ENCODE results near the gene ZNF584. TPM values are rescaled to one million over a fixed set of nuclear protein-coding genes. Genes with fewer than 3 reads are reported as not detected.

ZNF584 gene
- total and polyA plus RNA-seq, 10 of the 15 experiments (the other 5 are each of a cell fraction or from before 2014, with no cell fraction given): 2.0 to 10.7 (median 6.3) TPM

DNA sequence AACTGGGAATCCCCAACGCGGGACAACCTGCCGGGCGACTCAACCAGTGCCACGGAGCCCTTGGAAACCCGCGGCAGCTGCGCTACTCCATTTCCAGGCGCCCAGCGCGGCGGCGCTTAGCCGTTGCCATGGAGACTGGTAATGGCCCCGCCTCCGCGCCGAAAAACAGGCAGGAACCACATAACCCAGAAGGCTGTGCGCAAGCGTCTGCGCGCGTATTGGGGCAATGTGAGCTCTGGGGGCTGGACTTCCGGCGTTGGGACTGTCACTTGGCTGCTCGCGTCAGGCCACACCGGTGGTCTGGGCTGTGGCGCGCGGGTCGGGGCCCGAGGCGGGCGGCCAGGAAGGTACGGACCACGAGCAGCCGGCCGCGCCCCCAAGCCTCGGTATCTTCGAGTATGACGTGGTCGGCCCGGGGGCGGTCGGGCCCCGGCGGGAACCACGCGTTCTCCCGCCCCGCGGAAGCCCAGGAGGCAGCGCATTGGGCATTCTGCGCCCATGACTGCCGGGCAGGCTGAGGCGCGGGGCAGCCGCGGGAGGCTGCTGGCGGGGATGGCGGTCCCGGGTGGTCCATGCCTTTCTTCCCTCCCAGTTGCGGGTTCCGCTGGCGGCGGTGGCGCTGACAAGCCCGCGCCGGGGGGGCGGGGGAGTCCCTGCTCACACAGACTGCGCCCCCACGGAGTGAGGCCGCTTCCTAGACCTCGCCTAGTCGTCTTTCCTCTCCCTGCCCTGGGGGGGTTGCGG, 43.1 kb downstream of the ZNF584 start, which contains the start of gene ZNF324B (continued):
- TF ChIP-seq MEF2B (IDR thresholded peaks at IDR 0.05; ENCODE audit: partially characterized antibody, poor library complexity, severe bottlenecking) (peak; percentile 50), EED (IDR thresholded peaks at IDR 0.05; ENCODE audit: low read depth) (no peak), NFYB (IDR thresholded peaks at IDR 0.05; ENCODE audit: insufficient read depth, low read depth, low read length) (peak; percentile 79), GABPA (IDR thresholded peaks at IDR 0.05; ENCODE audit: low read depth) (peak; percentile 96), MXI1 (IDR thresholded peaks at IDR 0.05; ENCODE audit: low read depth, low read length) (peak; percentile 90), CHD2 (IDR thresholded peaks at IDR 0.05; ENCODE audit: borderline replicate concordance, low read depth, low read length) (peak; percentile 84), SIN3A (IDR thresholded peaks at IDR 0.05; ENCODE audit: low read depth, low read length) (peak; percentile 91), CBX3 (IDR thresholded peaks at IDR 0.05; ENCODE audit: borderline replicate concordance, low read depth) (no peak), NFIC (IDR thresholded peaks at IDR 0.05; ENCODE audit: low read depth, low read length) (no peak), HCFC1 (IDR thresholded peaks at IDR 0.05; ENCODE audit: low read length) (peak; percentile 96), SREBF2 (IDR thresholded peaks at IDR 0.05; ENCODE audit: low read length) (no peak), NR2C1 (IDR thresholded peaks at IDR 0.05) (peak; percentile 35; the same call in 1 of the 2 replicates), SRF (IDR thresholded peaks at IDR 0.05; ENCODE audit: low read depth in 2 of 2, low read length in 2 of 2) (peak in 1 of 2 experiments; percentile 51; a peak in 1 of 4 replicates)
- TF ChIP-seq, protein P1, sequence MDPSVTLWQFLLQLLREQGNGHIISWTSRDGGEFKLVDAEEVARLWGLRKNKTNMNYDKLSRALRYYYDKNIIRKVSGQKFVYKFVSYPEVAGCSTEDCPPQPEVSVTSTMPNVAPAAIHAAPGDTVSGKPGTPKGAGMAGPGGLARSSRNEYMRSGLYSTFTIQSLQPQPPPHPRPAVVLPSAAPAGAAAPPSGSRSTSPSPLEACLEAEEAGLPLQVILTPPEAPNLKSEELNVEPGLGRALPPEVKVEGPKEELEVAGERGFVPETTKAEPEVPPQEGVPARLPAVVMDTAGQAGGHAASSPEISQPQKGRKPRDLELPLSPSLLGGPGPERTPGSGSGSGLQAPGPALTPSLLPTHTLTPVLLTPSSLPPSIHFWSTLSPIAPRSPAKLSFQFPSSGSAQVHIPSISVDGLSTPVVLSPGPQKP (IDR thresholded peaks at IDR 0.05; ENCODE audit: low read depth, low read length): peak; percentile 28; the same call in 1 of the 2 replicates
- TF ChIP-seq, protein P2, sequence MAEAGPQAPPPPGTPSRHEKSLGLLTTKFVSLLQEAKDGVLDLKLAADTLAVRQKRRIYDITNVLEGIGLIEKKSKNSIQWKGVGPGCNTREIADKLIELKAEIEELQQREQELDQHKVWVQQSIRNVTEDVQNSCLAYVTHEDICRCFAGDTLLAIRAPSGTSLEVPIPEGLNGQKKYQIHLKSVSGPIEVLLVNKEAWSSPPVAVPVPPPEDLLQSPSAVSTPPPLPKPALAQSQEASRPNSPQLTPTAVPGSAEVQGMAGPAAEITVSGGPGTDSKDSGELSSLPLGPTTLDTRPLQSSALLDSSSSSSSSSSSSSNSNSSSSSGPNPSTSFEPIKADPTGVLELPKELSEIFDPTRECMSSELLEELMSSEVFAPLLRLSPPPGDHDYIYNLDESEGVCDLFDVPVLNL (IDR thresholded peaks at IDR 0.05; ENCODE audit: low read depth, low read length): peak; percentile 42; the same call in 1 of the 2 replicates
- TF ChIP-seq, protein P3, sequence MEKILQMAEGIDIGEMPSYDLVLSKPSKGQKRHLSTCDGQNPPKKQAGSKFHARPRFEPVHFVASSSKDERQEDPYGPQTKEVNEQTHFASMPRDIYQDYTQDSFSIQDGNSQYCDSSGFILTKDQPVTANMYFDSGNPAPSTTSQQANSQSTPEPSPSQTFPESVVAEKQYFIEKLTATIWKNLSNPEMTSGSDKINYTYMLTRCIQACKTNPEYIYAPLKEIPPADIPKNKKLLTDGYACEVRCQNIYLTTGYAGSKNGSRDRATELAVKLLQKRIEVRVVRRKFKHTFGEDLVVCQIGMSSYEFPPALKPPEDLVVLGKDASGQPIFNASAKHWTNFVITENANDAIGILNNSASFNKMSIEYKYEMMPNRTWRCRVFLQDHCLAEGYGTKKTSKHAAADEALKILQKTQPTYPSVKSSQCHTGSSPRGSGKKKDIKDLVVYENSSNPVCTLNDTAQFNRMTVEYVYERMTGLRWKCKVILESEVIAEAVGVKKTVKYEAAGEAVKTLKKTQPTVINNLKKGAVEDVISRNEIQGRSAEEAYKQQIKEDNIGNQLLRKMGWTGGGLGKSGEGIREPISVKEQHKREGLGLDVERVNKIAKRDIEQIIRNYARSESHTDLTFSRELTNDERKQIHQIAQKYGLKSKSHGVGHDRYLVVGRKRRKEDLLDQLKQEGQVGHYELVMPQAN (conservative IDR thresholded peaks at IDR 0.05): peak; percentile 83
- TF ChIP-seq, protein P4, sequence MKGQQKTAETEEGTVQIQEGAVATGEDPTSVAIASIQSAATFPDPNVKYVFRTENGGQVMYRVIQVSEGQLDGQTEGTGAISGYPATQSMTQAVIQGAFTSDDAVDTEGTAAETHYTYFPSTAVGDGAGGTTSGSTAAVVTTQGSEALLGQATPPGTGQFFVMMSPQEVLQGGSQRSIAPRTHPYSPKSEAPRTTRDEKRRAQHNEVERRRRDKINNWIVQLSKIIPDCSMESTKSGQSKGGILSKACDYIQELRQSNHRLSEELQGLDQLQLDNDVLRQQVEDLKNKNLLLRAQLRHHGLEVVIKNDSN (IDR thresholded peaks at IDR 0.05; ENCODE audit: borderline replicate concordance, extremely low read length, insufficient read depth, low read depth, low read length): peak; percentile 16
- TF ChIP-seq, protein P5, sequence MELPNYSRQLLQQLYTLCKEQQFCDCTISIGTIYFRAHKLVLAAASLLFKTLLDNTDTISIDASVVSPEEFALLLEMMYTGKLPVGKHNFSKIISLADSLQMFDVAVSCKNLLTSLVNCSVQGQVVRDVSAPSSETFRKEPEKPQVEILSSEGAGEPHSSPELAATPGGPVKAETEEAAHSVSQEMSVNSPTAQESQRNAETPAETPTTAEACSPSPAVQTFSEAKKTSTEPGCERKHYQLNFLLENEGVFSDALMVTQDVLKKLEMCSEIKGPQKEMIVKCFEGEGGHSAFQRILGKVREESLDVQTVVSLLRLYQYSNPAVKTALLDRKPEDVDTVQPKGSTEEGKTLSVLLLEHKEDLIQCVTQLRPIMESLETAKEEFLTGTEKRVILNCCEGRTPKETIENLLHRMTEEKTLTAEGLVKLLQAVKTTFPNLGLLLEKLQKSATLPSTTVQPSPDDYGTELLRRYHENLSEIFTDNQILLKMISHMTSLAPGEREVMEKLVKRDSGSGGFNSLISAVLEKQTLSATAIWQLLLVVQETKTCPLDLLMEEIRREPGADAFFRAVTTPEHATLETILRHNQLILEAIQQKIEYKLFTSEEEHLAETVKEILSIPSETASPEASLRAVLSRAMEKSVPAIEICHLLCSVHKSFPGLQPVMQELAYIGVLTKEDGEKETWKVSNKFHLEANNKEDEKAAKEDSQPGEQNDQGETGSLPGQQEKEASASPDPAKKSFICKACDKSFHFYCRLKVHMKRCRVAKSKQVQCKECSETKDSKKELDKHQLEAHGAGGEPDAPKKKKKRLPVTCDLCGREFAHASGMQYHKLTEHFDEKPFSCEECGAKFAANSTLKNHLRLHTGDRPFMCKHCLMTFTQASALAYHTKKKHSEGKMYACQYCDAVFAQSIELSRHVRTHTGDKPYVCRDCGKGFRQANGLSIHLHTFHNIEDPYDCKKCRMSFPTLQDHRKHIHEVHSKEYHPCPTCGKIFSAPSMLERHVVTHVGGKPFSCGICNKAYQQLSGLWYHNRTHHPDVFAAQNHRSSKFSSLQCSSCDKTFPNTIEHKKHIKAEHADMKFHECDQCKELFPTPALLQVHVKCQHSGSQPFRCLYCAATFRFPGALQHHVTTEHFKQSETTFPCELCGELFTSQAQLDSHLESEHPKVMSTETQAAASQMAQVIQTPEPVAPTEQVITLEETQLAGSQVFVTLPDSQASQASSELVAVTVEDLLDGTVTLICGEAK (IDR thresholded peaks at IDR 0.05; ENCODE audit: borderline replicate concordance): peak; percentile 92
